Endothelial cell of umbilical vein (primary cell): ENCODE results near the gene AUH. TPM values are rescaled to one million over a fixed set of nuclear protein-coding genes. Genes with fewer than 3 reads are reported as not detected.

ENCODE experiments used
- BruUV-seq: library from RNA; stranded (reverse); fragments of 400-500 nt; replicated peaks from 2 replicates; lab custom pipeline; 2021; lab: Mats Ljungman, UMichigan
- CTCF ChIA-PET: fragments of 300-600, 350-600 bp; sonication (Branson Sonifier 250); formaldehyde crosslinking; loops from one replicate; lab custom pipeline; 2021; ENCODE audit warnings: antibody characterized with exemption, inconsistent platforms; lab: Charles Lee
- POLR2A ChIA-PET: fragments of 300-600, 350-600 bp; sonication (Branson Sonifier 250); formaldehyde crosslinking; loops from one replicate; lab custom pipeline; 2021; ENCODE audit warnings: antibody characterized with exemption, inconsistent platforms; lab: Charles Lee
- DNase-seq: peaks from one replicate; pipeline ENCODE4 v3.0.0-alpha.2; 2011; ENCODE audit warnings: low read depth, low spot score
- FAIRE-seq: peaks from 2 replicates; lab custom pipeline; 2011; peaks lifted over from hg19 to GRCh38; lab: Jason Lieb, UNC
- H2AFZ ChIP-seq: 2 replicates; pipeline ENCODE4 v1.6.0; 2012; ENCODE audit warnings: low read depth, low read length, control low read depth, inconsistent platforms
- H3K27ac ChIP-seq: 2 replicates; pipeline ENCODE4 v1.5.1; 2011; ENCODE audit warnings: low read depth, mild to moderate bottlenecking, control low read depth, low read length, moderate library complexity; ENCODE audit not compliant: insufficient read depth
- H3K27me3 ChIP-seq, 2 experiments: 2 replicates each; pipeline versions ENCODE4 v1.6.0 to v1.6.1; 2011; ENCODE audit warnings: low read length in 2 of 2, mixed read lengths in 1 of 2; ENCODE audit not compliant: control insufficient read depth in 2 of 2, insufficient read depth in 2 of 2
- H3K36me3 ChIP-seq, 2 experiments: 2 replicates in 1 of 2; 3 replicates in 1 of 2; pipeline ENCODE4 v1.5.1; 2011; ENCODE audit warnings: low read length in 2 of 2, mild to moderate bottlenecking in 1 of 2, moderate library complexity in 1 of 2; ENCODE audit not compliant: control insufficient read depth in 2 of 2, insufficient read depth in 2 of 2; ENCODE audit errors: extremely low read depth in 1 of 2
- H3K4me1 ChIP-seq: 3 replicates; pipeline ENCODE4 v1.5.1; 2011; ENCODE audit warnings: mild to moderate bottlenecking, low read length; ENCODE audit not compliant: control insufficient read depth, insufficient read depth; ENCODE audit errors: extremely low read depth
- H3K4me2 ChIP-seq: 2 replicates; pipeline ENCODE4 v1.6.1; 2011; ENCODE audit warnings: low read length, control low read depth, mixed read lengths; ENCODE audit not compliant: insufficient read depth
- H3K4me3 ChIP-seq, 3 experiments: fragments of 200-600 bp in 1 of 3; sonication (generic), shearing (Covaris generic) in 1 of 3; replicated peaks in 1 of 3; 2 replicates each; pipeline ENCODE4 v1.5.1; 2011 to 2016; ENCODE audit warnings: control low read depth in 3 of 3, low read length in 3 of 3, mild to moderate bottlenecking in 2 of 3, inconsistent platforms in 1 of 3, low read depth in 1 of 3, moderate library complexity in 1 of 3; ENCODE audit not compliant: insufficient read depth in 1 of 3
- H3K79me2 ChIP-seq: 2 replicates; pipeline ENCODE4 v1.6.0; 2012; ENCODE audit warnings: low read length, inconsistent platforms; ENCODE audit not compliant: control insufficient read depth, insufficient read depth
- H3K9ac ChIP-seq: replicated peaks from 2 replicates; pipeline ENCODE3; 2011; ENCODE audit warnings: low read length, control low read depth; ENCODE audit not compliant: insufficient read depth; ENCODE audit errors: extremely low read depth
- H3K9me1 ChIP-seq: replicated peaks from 3 replicates; pipeline ENCODE4 v1.6.0; 2011; ENCODE audit warnings: mild to moderate bottlenecking, low read length; ENCODE audit not compliant: control insufficient read depth, insufficient read depth; ENCODE audit errors: extremely low read depth
- H3K9me3 ChIP-seq: replicated peaks from 2 replicates; pipeline ENCODE4 v1.5.1; 2012; ENCODE audit warnings: low read length, inconsistent platforms; ENCODE audit not compliant: control insufficient read depth, insufficient read depth
- H4K20me1 ChIP-seq: replicated peaks from 2 replicates; pipeline ENCODE3; 2011; ENCODE audit warnings: mild to moderate bottlenecking, low read length; ENCODE audit not compliant: control insufficient read depth, insufficient read depth; ENCODE audit errors: extremely low read depth
- EZH2 ChIP-seq: IDR thresholded peaks from 2 replicates; pipeline ENCODE4 v1.6.1; 2012; ENCODE audit warnings: borderline replicate concordance, low read depth, mild to moderate bottlenecking, moderate library complexity, low read length, inconsistent platforms; ENCODE audit not compliant: severe bottlenecking
- FOS ChIP-seq: IDR thresholded peaks from 2 replicates; pipeline ENCODE4 v1.6.1; 2011; ENCODE audit warnings: mild to moderate bottlenecking, low read length, moderate library complexity, borderline replicate concordance; ENCODE audit not compliant: insufficient read depth
- GATA2 ChIP-seq: IDR thresholded peaks from 2 replicates; pipeline ENCODE4 v1.7.0; 2011; ENCODE audit warnings: low read depth, mild to moderate bottlenecking, moderate library complexity, mixed read lengths, low read length; ENCODE audit not compliant: insufficient read length, insufficient read depth
- JUN ChIP-seq: IDR thresholded peaks from 2 replicates; pipeline ENCODE4 v1.6.1; 2011; ENCODE audit warnings: borderline replicate concordance, low read depth; ENCODE audit not compliant: insufficient read length, insufficient read depth
- MYC ChIP-seq: IDR thresholded peaks from one replicate; pipeline ENCODE4 v1.6.1; 2011; ENCODE audit warnings: mild to moderate bottlenecking, low read depth, low read length
- POLR2A ChIP-seq: IDR thresholded peaks from 2 replicates; pipeline ENCODE4 v1.6.1; 2012; ENCODE audit warnings: low read depth, mild to moderate bottlenecking, control low read depth, low read length
- POLR2AphosphoS5 ChIP-seq: IDR thresholded peaks from 2 replicates; pipeline ENCODE4 v1.6.1; 2012; ENCODE audit warnings: low read depth, mild to moderate bottlenecking, control low read depth, low read length, moderate library complexity; ENCODE audit not compliant: insufficient read depth
- dilution Hi-C: fragments of 300-500 bp; cut with MboI; formaldehyde crosslinking; loops from one replicate; pipeline ENCODE4 v1.15.0; 2019; ENCODE audit warnings: low sequenced_read_pairs; ENCODE audit not compliant: extremely low pct_ligation_motif_present
- intact Hi-C: fragments of 100-400 bp; cut with micrococcal nuclease; formaldehyde crosslinking; loops from one replicate; pipeline ENCODE4 v1.10.0; 2022
- polyA plus RNA-seq, 4 experiments: library from polyadenylated mRNA; depleted of rRNA in 3 of 4; stranded (reverse) in 3 of 4; unstranded in 1 of 4; fragments of >200 nt; gene quantifications; 2 replicates each; pipeline versions ENCODE4 v1.2.1 to v1.2.3, GENCODE V29; 2011 to 2012; ENCODE audit warnings: missing spikeins in 1 of 4
- total RNA-seq: library from RNA; stranded (reverse); gene quantifications from 2 replicates; pipeline ENCODE4 v1.2.3, GENCODE V29; 2021
- TF ChIP-seq, protein P1 (sequence below), 2 donors: IDR thresholded peaks; 1 replicate in 1 of 2; 2 replicates in 1 of 2; pipeline ENCODE4 v1.5.1; 2011; ENCODE audit warnings: low read length in 2 of 2, mild to moderate bottlenecking in 2 of 2, moderate library complexity in 2 of 2, control low read depth in 1 of 2, inconsistent platforms in 1 of 2, low read depth in 1 of 2; ENCODE audit not compliant: insufficient read depth in 1 of 2; ENCODE audit errors: extremely low read depth in 1 of 2
- TF ChIP-seq, protein P2 (sequence below): IDR thresholded peaks from 2 replicates; pipeline ENCODE4 v1.6.1; 2011; ENCODE audit not compliant: insufficient read depth, insufficient read length

Gene AUH
- total and polyA plus RNA-seq, 2 donors (not counting 3 experiments of a cell fraction or from before 2014, with no cell fraction given) = 2.3 to 9.2 TPM

DNA sequence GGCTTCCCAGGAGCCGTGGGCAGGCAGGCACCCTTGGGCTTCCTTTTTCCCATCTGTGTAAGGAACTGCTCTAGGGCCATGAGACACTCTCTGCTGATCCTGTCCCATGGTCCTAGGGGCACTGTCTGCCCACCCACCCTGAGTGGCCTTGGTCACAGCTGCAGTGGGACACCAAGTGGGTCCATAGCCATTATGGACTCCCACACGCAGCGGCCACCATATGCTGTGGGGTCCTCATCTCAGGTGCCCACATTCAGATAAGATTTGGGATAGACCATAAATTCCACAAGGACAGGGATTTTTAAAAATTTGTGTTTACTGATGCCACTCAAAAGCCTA lies 180.8 kb downstream of the AUH start:
- DNase-seq (no peak), FAIRE-seq (no peak)
- Histone ChIP-seq H3K36me3 (no peaks in the 10 kb centered on the region), H4K20me1 (no peaks in the 10 kb centered on the region), H3K4me1 (no peaks in the 10 kb centered on the region), H3K4me2 (no peak overlapping the region), H3K4me3 (no peak overlapping the region), H3K9me1 (no peaks in the 10 kb centered on the region), H3K9ac (no peak overlapping the region), H3K27ac (no peak overlapping the region), H3K27me3 (no peaks in the 10 kb centered on the region), H3K9me3 (no peaks in the 10 kb centered on the region), H3K79me2 (no peaks in the 10 kb centered on the region), H2AFZ (no peak overlapping the region)
- intact Hi-C loops = no loop called here
- ChIA-PET CTCF (no interaction called here), POLR2A (no interaction called here)
- BruUV-seq = no TSS peak
- TF ChIP-seq POLR2AphosphoS5 = no peak
- no peak for TF ChIP-seq GATA2
- dilution Hi-C loops = no loop called here

DNA sequence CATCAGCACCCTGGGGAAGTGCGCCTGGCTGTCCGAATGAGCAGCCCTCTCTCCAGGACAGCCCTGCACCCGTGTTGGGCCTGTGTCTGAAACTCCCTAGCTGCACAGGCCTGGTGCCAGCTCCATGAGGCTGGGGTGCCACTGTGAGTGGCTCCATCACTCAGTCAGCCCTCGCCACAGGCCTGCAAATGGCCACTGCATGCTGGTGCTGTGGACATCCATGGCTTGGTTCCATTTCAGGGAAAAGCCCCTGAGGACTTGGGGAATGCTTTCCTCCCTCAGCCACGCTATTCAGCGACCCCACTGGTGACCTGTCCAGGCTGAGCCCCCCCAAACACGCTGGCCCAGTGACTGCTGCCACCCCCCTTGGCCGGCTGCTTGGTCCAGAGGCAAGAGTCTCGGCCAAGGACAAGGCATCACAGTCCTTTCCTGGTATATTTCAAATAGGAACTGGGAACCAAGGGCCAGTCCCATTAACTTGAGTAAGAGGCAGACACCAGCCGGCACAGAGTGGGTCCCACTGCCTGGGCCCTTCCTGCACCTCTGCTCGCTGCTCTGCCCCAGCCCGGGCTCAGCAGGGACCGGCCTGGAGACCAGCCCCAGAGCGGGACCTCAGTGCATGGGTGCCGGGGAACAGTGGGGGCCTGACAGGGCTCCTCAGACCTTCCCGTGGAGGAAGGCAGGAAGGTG lies 181.3 kb downstream of the AUH start:
- H3K27ac ChIP-seq = no peak overlapping the region
- no peak overlapping the region for H3K9ac ChIP-seq
- no peaks in the 10 kb centered on the region for H4K20me1 ChIP-seq
- H3K9me1 ChIP-seq = no peaks in the 10 kb centered on the region
- H3K79me2 ChIP-seq = no peaks in the 10 kb centered on the region
- dilution Hi-C loops = no loop called here
- DNase-seq (no peak), FAIRE-seq (no peak)
- TF ChIP-seq, protein P1, sequence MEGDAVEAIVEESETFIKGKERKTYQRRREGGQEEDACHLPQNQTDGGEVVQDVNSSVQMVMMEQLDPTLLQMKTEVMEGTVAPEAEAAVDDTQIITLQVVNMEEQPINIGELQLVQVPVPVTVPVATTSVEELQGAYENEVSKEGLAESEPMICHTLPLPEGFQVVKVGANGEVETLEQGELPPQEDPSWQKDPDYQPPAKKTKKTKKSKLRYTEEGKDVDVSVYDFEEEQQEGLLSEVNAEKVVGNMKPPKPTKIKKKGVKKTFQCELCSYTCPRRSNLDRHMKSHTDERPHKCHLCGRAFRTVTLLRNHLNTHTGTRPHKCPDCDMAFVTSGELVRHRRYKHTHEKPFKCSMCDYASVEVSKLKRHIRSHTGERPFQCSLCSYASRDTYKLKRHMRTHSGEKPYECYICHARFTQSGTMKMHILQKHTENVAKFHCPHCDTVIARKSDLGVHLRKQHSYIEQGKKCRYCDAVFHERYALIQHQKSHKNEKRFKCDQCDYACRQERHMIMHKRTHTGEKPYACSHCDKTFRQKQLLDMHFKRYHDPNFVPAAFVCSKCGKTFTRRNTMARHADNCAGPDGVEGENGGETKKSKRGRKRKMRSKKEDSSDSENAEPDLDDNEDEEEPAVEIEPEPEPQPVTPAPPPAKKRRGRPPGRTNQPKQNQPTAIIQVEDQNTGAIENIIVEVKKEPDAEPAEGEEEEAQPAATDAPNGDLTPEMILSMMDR (IDR thresholded peaks at IDR 0.05; ENCODE audit: extremely low read depth in 1 of 2, insufficient read depth in 1 of 2, low read depth in 1 of 2, low read length in 2 of 2) = no peak
- TF ChIP-seq EZH2 = no peak
- TF ChIP-seq MYC = no peak
- no peak for TF ChIP-seq GATA2
- TF ChIP-seq, protein P2, sequence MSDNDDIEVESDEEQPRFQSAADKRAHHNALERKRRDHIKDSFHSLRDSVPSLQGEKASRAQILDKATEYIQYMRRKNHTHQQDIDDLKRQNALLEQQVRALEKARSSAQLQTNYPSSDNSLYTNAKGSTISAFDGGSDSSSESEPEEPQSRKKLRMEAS = no peak
- TF ChIP-seq POLR2AphosphoS5 = no peak
- TF ChIP-seq JUN = no peak
- TF ChIP-seq FOS = no peak
- TF ChIP-seq POLR2A = no peak
- H2AFZ ChIP-seq = no peak overlapping the region
- no peak overlapping the region for H3K4me2 ChIP-seq
- no peaks in the 10 kb centered on the region for H3K36me3 ChIP-seq
- CTCF ChIA-PET = no interaction called here
- no peaks in the 10 kb centered on the region for H3K4me1 ChIP-seq
- no peaks in the 10 kb centered on the region for H3K9me3 ChIP-seq
- H3K4me3 ChIP-seq = no peak overlapping the region
- H3K27me3 ChIP-seq = no peaks in the 10 kb centered on the region
- intact Hi-C loops = no loop called here
- POLR2A ChIA-PET = no interaction called here
- BruUV-seq = no TSS peak
